Natural killer cell (primary cell): ENCODE data around the gene SKA2. TPM values are rescaled to one million over a fixed set of nuclear protein-coding genes. Genes with fewer than 3 reads are reported as not detected.

Source experiments
- ATAC-seq, 3 donors: fragments of 150-1000 bp in 2 of 3; fragments of 200-7000 bp in 1 of 3; cut with Tn5 transposase; 1 replicate in 1 of 3; 2 replicates in 2 of 3; pipeline ENCODE4 v1.10.0; 2021; ENCODE audit warnings: mild to moderate bottlenecking in 2 of 3, moderate library complexity in 2 of 3
- DNase-seq, 2 donors: peaks; one replicate each; pipeline versions ENCODE4 v3.0.0 to v3.0.0-alpha.2; 2013 to 2021; ENCODE audit warnings: mixed read lengths in 1 of 2
- H3K27ac ChIP-seq: one replicate; pipeline ENCODE4 v1.5.1; 2013; ENCODE audit warnings: mild to moderate bottlenecking, low read length
- H3K27me3 ChIP-seq: one replicate; pipeline ENCODE4 v1.6.1; 2013; ENCODE audit warnings: low read length; ENCODE audit not compliant: control insufficient read depth, insufficient read depth
- H3K36me3 ChIP-seq: one replicate; pipeline ENCODE4 v1.6.1; 2013; ENCODE audit warnings: low read length; ENCODE audit not compliant: control insufficient read depth, insufficient read depth
- H3K4me1 ChIP-seq: one replicate; pipeline ENCODE4 v1.6.1; 2013; ENCODE audit warnings: low read length; ENCODE audit not compliant: control insufficient read depth, insufficient read depth
- H3K4me3 ChIP-seq: one replicate; pipeline ENCODE4 v1.5.1; 2013; ENCODE audit warnings: low read length
- H3K9me3 ChIP-seq: one replicate; pipeline ENCODE4 v1.6.1; 2013; ENCODE audit warnings: low read length; ENCODE audit not compliant: control insufficient read depth, insufficient read depth
- H3K27ac Mint-ChIP-seq, 2 donors: one replicate each; pipeline ENCODE4 v1.8.0; 2022; ENCODE audit warnings: mild to moderate bottlenecking in 2 of 2, mixed read lengths in 2 of 2, moderate library complexity in 1 of 2
- H3K27me3 Mint-ChIP-seq, 2 donors: one replicate each; pipeline ENCODE4 v1.8.0; 2022; ENCODE audit warnings: low read depth in 2 of 2, mixed read lengths in 2 of 2
- H3K36me3 Mint-ChIP-seq: one replicate; pipeline ENCODE4 v1.8.0; 2022; ENCODE audit warnings: mixed read lengths
- H3K4me1 Mint-ChIP-seq, 2 donors: one replicate each; pipeline ENCODE4 v1.8.0; 2022; ENCODE audit warnings: mixed read lengths in 2 of 2
- H3K4me3 Mint-ChIP-seq: one replicate; pipeline ENCODE4 v1.8.0; 2022; ENCODE audit warnings: mild to moderate bottlenecking, moderate library complexity, mixed read lengths
- H3K9me3 Mint-ChIP-seq, 2 donors: one replicate each; pipeline ENCODE4 v1.8.0; 2022; ENCODE audit warnings: mixed read lengths in 2 of 2
- WGBS: methylation state at CpG from one replicate; pipeline ENCODE4 v1.1.7; 2013; ENCODE audit warnings: missing lambda C conversion rate; ENCODE audit not compliant: insufficient coverage; 5-methylcytosine and 5-hydroxymethylcytosine counted together
- intact Hi-C: fragments of 100-400 bp; cut with micrococcal nuclease; formaldehyde crosslinking; loops from one replicate; pipeline ENCODE4 v1.14.2; 2022
- total RNA-seq, 4 donors: library from RNA; stranded (reverse); fragments of 120-200 nt in 1 of 4; gene quantifications; one replicate each; pipeline versions ENCODE4 v1.2.3 to v1.2.4, GENCODE V29; 2013 to 2022
- TF ChIP-seq, protein P1 (sequence below): fragments of 200-600 bp; IDR thresholded peaks from one replicate; pipeline ENCODE4 v1.8.0; 2022; ENCODE audit warnings: antibody characterized with exemption

SKA2 gene
- total RNA-seq, 3 donors from 2014 or later (not counting 1 experiment from before 2014, with no cell fraction given), result 13.4 to 26.5 (median 17.8) TPM

- DNase-seq, result peak in 1 of 2 donors; percentile 71
- H3K27ac ChIP-seq, result no peak overlapping the region
Observed at GRCh38 chr17:59165933-59166342, 11.0 kb upstream of the SKA2 start.

GRCh38 chr17:59161477-59161876 lies 6.5 kb upstream of the SKA2 start:
- WGBS, result 96% methylated on average over 2 of the region's 2 CpGs
- Mint-ChIP-seq H3K27me3 (no peaks in the 10 kb centered on the region), H3K4me1 (no peaks in the 10 kb centered on the region), H3K4me3 (no peak overlapping the region), H3K9me3 (no peaks in the 10 kb centered on the region), H3K27ac (no peak overlapping the region), H3K36me3 (no peaks in the 10 kb centered on the region)
- Histone ChIP-seq H3K27me3 (no peaks in the 10 kb centered on the region), H3K4me1 (peaks cover 6% of the 10 kb centered on the region), H3K4me3 (no peak overlapping the region), H3K27ac (no peak overlapping the region), H3K36me3 (no peaks in the 10 kb centered on the region), H3K9me3 (no peaks in the 10 kb centered on the region)
- intact Hi-C loops, result no loop called here
- TF ChIP-seq, protein P1, sequence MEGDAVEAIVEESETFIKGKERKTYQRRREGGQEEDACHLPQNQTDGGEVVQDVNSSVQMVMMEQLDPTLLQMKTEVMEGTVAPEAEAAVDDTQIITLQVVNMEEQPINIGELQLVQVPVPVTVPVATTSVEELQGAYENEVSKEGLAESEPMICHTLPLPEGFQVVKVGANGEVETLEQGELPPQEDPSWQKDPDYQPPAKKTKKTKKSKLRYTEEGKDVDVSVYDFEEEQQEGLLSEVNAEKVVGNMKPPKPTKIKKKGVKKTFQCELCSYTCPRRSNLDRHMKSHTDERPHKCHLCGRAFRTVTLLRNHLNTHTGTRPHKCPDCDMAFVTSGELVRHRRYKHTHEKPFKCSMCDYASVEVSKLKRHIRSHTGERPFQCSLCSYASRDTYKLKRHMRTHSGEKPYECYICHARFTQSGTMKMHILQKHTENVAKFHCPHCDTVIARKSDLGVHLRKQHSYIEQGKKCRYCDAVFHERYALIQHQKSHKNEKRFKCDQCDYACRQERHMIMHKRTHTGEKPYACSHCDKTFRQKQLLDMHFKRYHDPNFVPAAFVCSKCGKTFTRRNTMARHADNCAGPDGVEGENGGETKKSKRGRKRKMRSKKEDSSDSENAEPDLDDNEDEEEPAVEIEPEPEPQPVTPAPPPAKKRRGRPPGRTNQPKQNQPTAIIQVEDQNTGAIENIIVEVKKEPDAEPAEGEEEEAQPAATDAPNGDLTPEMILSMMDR, result no peak
- ATAC-seq (no peak), DNase-seq (no peak)

More at GRCh38 chr17:59165933-59166342, 11.0 kb upstream of the SKA2 start:
- intact Hi-C loops, result no loop called here
- H3K4me1 Mint-ChIP-seq, result peaks cover 5% of the 10 kb centered on the region in 2 donors
- H3K36me3 ChIP-seq, result no peaks in the 10 kb centered on the region
- no peaks in the 10 kb centered on the region for H3K27me3 Mint-ChIP-seq
- no peak overlapping the region for H3K4me3 Mint-ChIP-seq
- WGBS, result 78% methylated on average over 2 of the region's 2 CpGs
- H3K36me3 Mint-ChIP-seq, result no peaks in the 10 kb centered on the region
- H3K4me1 ChIP-seq, result no peaks in the 10 kb centered on the region
- no peaks in the 10 kb centered on the region for H3K9me3 ChIP-seq
- ATAC-seq, result peak; percentile 66 to 76 (median 71)
- TF ChIP-seq, protein P1, result peak; percentile 33
- H3K27me3 ChIP-seq, result no peaks in the 10 kb centered on the region
- no peak overlapping the region for H3K27ac Mint-ChIP-seq
- no peak overlapping the region for H3K4me3 ChIP-seq
- no peaks in the 10 kb centered on the region for H3K9me3 Mint-ChIP-seq

GRCh38 chr17:59160157-59161025 lies 5.4 kb upstream of the SKA2 start:
- Histone ChIP-seq H3K4me3 (no peak overlapping the region), H3K9me3 (no peaks in the 10 kb centered on the region)

More at GRCh38 chr17:59160157-59161025, 5.4 kb upstream of the SKA2 start:
- Mint-ChIP-seq H3K4me1 (no peaks in the 10 kb centered on the region), H3K27ac (peak overlapping the region; percentile 61 to 65), H3K27me3 (no peaks in the 10 kb centered on the region), H3K36me3 (no peaks in the 10 kb centered on the region), H3K4me3 (peak overlapping the region; percentile 65), H3K9me3 (no peaks in the 10 kb centered on the region)
- intact Hi-C loops, result no loop called here
- Histone ChIP-seq H3K36me3 (no peaks in the 10 kb centered on the region), H3K27me3 (no peaks in the 10 kb centered on the region), H3K27ac (peak overlapping the region; percentile 55), H3K4me1 (peaks cover 11% of the 10 kb centered on the region)
- 90% methylated on average over 7 of the region's 9 CpGs for WGBS
- DNase-seq, result peak in 1 of 2 donors; percentile 53
- no peak for ATAC-seq
- TF ChIP-seq, protein P1, result no peak
